ENCODE results near the gene CDK9.

- TF ChIP-seq CTCF (IDR thresholded peaks at IDR 0.05) (no peak), ZFX (IDR thresholded peaks at IDR 0.05; ENCODE audit: borderline replicate concordance) (no peak)
Measured at GRCh38 chr9:127762111-127762676, 23.6 kb upstream of the CDK9 start.
